Activated CD4-positive, alpha-beta T cell treated with anti-CD3 and anti-CD28 coated beads, Interleukin-2, amount 50 U/mL, for 48 hours (primary cell): ENCODE measurements around the gene JPH2.

ENCODE experiments used
- DNase-seq, 2 experiments: peaks; one replicate each; pipeline ENCODE4 v3.0.0-alpha.2; 2020

Gene JPH2

DNA sequence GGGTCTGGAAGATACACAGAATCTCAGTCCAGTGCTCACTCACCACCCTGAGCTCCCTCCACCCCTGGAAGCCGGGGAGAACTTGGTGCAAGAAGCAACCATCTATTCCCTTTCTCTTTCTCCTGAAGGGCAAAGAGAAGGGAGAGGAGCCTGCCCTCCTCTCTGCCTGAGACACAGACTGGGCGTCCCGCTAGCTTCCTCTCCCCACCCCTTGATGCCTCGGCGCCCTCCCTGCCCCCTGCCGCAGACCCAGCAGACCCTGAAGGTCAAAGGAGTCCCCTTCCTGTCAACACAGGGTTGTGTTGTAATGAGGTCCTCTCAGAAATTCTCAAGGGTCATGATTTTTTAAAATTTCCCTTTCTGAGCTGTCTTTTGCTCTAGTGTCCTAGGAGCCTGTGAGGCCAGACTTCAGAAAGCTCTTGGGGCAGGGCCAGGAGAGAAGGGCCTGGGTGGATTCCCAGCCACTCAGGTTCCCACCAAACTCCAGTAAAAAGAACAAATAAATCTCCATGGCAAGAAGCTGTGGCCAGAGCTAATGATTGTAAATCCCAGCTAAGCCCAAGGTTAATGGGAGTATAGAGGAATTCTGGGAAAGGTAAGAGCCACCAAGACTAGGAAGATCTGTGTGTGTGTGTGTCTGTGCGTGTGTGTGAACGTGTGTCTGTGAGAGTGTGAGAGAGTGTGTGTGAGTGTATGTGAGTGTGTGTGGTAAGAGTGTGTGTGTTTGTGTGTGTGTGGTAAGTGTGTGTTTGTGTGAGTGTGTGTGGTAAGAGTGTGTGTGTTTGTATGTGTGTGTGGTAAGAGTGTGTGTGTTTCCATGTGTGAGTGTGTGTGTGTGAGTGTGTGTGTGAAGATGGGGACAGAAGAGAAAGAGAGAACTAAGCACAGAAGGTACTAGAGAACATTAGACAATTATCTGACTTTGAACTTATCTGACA lies 1.1 kb upstream of the JPH2 start:
- no peak for DNase-seq

DNA sequence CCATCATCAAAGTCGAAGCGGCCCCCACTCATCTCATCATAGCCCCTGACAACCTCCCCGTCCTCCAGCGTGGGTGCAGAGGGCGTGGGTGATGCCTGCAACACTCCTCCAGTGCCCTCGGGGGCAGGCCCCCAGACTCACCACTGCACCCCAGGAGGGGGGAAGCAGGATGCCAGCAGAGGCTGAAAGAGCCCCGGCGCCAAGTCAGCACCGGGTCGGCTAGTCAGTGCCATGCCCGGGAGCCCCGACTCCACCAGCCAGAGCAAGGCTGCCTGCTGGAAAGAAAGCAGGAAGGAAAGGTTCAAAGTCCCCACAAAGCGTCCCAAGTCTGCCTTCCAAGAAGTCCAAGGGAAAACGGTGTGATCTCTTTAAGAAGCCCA lies 324 bp downstream of the JPH2 start:
- DNase-seq, result no peak

DNA sequence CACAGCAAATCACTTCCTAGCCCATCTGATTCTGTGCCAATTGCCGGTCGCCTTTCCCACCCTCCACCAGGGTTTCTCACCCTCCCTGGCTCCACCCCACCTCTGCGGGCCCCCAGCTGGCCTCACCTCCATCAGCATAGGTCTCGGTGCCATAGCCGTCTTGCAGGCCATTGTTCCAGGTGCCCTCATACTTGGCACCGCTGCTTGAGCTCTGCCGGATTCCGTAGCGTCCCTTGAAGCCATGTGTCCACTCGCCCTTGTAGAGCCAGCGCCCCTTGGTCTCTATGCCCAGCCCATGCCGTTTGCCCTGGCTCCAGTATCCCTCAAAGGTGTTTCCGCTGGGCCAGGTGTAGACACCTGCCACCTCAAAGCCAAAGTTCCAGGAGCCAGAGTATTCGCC lies 787 bp downstream of the JPH2 start:
- no peak for DNase-seq

DNA sequence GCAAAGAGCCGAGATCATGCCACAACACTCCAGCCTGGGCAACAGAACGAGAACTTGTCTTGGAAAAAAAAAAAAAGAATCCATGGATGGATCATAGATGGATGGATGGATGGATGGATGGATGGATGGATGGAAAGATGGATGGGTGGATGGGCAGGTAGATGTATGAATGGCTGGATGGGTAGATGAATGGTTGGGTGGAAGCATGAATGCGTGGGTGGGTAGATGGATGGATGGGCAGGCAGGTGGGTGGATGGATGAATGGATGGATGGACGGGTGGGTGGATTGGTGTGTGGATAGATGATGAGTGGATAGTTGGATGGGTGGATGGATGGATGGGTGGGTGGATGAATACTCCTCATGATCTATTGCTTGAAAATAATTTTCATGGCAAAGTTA lies 1.4 kb downstream of the JPH2 start:
- no peak for DNase-seq

DNA sequence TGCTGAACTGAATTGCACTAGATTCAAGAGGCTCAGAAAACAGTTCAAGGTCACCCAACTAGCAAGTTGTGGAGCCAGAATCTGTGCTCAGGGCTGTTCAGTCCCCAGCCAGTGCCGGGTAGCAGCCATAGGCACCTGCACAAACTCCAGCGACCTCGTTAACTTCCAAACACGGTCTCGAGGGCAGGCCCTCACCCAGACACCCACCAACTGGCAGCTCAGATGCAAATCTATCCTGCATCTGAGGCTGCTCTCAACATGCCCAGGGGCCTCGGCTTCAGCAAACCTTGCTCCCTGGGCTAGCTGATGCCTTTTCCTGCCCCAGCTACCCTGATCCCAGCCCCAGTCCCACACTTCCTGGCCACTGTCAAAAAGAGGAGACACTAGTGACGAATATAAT lies 3.7 kb downstream of the JPH2 start:
- DNase-seq, result no peak

DNA sequence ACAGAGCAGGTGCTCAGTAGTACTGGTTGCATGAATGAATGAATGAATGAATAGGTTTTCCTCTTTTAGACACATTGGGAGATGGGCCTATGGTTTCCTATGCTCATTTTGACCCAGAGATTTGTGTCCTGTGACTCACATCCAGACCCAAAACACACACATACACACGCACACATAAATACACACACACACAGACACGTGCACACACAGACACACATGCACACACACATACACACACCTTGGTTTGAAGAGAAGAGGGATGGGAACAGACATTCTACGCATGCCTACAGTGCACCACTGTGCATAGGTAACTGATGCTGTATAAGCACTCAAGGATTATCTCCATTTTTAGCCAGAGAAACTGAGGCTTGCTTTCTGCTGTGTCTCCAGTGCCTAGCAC lies 4.1 kb downstream of the JPH2 start:
- DNase-seq, result no peak

DNA sequence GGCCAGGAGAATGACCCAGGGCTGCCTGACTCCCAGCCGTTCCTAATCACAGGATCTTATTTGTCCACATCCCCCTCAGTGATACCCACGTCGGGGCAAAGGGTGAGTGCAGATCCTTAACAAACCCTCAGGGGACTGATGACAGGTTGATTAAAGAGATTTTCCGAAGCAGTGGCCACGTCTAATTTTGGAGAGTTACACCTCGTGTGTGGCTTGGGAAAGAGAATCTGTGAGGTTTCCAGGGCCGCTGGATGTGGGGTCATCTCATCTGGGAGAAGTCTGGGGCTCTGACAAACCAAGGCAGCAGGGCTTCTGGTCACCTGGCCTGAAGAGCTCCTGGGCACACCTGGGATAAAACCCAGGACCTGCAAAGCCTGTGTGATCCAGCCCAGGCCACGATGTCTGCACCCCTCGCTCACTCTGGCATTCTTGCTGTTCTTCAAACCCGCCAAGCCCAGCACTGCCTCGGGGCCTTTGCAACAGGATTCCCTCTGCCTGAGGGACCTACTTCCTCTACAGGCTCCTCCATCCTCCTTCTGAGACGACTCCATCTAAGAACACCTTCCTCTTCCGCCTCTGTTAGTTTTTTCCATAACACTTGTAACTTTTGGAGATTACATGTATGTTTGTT lies 4.7 kb downstream of the JPH2 start:
- DNase-seq, result no peak

DNA sequence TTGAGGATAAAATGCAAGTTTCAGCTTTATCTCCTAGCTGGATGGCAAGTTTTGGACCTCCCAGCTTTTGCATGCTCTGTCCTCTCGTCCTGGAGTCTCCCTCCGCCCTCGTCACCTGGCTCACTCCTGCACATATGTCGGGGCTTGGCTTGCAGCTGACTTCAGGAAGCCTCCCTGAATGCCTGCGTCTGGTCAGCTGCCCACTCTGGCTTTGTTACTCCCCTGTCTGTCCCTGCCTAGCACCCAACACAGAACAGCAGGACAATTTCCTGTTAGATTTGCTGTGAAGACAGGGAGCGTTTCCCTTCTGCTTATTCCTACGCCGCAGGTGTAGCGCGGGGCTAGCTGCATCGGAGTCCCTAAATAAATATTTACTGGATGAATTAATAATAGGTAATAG lies 5.4 kb downstream of the JPH2 start:
- DNase-seq, result no peak

DNA sequence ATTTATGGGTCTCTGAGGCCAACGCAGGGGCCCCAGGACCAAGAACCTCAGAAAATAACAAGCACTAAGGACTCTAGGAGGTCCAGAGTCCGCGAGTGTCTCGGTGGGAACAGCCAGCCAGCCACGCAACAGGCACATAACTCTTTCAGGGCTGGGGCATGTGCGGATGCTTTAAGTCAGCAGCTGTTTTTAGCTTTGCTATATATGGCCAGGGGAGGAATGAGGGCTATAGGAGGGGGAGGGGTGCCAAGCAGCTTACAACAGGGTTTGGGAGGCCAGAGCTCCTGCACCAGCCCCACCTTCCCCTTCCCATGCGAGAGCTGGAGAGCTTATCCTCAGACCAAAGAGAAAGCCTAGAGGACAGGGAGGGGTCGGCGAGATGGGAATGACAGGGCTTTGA lies 6.2 kb downstream of the JPH2 start:
- DNase-seq, result no peak

DNA sequence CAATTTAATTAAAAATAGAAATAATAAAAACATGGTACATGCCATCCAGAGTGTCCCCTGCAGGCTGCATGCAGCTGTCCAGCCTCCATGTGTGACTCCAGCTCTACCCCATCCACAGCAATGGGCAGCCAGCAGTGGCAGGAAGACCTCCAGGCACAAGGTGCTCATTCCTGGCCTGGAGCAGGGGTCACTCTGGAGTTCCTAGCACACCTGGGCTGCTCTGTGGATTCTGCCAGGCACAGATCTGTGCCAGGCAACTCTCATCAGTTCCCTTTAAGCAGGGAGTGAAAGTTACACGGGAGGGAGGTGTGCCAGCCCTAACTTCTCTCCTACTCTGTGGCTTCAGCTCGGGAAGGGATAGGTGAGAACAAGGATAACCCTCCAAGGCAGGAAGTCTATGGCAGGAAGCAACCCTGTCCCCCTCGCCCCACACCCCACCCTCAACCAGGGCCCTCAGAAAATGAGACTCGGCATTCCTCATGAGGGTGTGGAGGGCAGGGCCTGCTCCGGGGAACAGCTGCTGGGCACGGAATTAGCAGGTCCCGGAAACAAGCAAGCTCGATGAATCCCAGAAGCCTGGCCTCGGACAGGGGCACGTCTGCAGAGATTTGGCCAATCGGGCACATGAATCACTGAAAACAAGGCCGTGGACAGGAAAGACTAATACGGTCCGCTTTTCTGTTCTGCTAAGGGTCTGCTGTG lies 10.0 kb downstream of the JPH2 start:
- no peak for DNase-seq

DNA sequence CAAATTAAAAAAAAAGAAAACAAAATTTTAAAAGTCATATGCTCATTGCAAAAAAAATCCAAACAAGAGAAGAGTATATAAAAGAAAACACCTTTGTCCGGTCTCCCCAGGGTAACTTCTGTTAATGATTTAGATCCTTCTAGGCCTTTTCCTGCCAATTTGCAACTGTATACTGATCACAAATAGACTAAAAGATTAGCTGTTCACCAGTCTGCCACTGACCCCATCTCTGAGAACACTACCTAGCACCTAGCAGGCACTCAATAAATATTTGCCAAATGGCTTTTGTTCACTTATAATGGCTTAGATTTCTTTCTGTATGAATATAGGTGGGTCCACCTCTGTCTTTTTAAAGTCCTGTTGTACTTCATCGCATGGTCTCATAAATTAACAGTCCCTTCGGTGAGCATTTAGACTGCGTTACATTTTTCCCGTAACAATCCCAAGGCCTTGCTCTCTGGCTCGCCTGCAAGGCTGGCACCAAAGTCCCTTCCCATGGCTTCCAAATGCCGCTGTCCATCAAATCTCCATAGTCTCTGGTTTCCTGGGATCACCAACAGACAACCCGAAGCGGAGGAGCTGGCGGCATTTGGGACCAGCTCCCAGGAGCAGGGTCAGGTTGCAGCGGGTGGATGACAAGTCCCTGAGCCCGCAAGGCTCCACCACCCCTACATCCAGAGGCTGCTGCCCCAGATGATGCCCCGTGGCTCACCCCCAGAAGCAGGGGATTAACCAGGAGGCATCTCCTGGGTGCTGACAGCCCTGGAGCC lies 11.8 kb downstream of the JPH2 start:
- no peak for DNase-seq

DNA sequence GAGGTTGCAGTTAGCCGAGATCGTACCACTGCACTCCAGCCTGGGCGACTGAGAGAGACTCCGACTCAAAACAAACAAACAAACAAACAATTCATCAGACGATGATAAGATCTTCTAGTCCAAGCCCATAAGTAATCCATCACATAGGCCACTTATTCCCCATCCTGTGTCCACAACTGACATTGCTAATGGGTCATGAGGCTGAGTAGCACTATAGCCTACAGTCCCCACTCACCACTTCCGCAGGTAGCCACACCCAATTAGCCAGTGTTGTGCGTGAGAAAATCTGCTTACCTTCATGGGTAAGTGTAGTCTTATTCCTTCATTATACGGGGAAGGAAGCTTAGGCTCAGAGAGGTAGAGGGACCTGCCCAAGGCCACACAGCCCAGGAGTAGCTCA lies 13.1 kb downstream of the JPH2 start:
- DNase-seq, result no peak

DNA sequence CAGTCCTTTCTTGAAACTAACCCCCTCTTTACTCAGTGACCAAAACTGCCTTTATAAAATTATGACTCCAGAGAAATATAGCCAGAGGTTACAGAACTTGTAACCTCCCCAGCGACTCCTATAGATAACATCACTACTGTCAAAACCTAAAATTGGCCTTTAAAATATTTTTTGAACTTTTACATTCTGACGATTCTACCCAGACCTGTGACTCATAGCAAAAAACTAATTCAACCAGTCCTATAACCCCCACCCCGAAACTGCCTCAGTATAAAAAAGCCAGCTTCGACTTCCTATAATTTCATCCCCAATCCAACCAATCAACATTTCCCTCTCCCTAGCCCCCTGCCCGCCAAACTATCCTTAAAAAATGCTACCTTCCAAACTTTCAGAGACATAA lies 13.9 kb downstream of the JPH2 start:
- DNase-seq, result no peak

DNA sequence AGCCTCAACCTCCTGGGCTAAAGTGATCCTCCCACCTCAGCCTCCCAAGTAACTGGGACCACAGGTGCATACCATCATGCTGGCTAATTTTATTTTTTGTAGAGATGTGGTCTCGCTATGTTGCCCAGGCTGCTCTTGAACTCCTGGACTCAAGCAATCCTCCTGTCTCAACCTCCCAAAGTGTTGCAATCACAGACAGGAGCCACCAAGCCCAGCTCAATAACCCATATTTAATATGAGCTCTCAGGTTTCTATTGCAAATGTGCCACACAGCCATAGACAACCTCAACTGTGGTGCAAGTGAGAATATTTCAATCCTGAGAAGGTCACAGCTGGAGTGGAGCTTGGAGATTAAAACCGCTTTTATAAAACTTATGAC lies 14.4 kb downstream of the JPH2 start:
- no peak for DNase-seq

DNA sequence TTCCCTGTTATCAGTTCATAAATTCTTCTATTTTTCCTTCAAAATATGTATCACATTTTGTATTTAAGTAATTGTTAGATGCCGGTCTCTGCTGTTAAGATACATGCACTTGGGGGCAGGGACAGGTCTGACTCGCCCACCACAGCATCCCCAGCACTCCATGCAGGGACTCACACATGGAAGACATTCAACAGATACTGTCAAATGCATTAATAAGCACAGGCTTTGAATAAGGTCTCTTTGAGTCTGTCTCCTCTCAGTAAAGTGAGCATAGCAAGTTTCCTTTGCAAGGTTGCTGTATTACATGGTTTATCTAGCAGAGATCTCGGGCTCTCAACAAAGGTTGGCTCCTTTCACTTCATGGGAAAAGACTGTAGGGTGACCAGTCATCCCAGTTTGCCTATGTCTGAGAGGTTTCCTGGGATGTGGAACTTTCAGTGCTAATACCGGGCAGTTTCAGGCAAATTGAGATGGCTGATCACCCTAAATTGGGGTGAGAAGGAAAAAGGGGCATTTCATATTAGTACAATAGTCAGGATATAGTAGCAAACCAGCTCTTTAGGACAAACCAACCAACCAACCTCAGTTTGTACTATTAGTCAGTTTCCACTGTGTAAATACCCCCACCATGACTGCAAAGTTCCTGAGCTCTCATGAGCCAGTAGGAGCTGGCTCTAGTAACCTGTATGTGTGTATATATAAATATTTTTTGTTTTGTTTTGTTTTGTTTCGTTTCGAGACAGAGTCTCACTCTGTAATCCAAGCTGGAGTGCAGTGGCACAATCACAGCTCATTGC lies 15.0 kb downstream of the JPH2 start:
- DNase-seq, result no peak

DNA sequence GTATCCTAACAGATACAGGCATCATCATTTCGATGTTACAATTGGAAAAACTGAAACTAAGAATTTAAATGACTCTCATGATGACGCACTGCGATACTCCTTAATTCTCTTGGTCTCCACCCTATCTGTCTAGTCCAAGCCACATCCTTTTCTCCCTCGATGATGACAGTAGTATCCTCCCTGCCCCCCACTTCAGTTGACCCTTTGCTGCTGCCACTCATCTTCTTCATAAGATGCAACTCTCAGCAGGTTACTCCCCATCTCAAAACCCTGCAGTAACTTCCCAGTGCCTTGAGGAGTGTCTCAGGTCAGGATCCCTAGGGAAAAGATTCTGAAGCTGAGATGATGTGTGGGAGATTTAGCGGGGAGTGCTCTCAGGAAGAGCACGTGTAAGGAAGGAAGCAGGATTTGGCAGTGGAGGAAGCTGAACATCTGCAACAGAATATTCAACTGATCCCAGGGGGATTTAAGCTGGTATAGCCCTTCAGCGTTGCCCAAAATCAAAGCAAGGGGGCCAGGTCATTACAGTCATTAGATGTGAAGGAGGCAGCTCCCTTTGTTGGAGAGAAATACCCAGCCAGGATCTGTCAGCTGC lies 16.1 kb downstream of the JPH2 start:
- no peak for DNase-seq

DNA sequence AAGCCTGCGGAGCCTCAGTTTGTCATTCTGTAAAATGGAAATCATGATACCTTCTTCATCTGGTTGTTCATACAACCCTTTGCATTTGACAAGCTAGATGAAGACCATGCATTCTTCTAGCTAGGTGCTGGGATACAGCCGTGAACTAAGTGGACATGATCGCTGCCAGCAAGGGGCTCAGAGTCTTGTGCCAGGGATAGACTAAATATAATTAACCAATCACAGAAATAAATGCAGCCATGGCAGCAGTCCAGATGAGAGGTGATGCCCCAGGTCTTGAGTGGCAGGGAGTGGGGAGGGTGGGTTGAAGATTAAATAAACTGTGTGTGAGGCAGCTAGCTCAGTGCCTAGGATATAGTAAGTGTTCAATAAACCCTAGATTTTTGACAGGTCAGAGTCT lies 19.3 kb downstream of the JPH2 start:
- DNase-seq, result no peak

DNA sequence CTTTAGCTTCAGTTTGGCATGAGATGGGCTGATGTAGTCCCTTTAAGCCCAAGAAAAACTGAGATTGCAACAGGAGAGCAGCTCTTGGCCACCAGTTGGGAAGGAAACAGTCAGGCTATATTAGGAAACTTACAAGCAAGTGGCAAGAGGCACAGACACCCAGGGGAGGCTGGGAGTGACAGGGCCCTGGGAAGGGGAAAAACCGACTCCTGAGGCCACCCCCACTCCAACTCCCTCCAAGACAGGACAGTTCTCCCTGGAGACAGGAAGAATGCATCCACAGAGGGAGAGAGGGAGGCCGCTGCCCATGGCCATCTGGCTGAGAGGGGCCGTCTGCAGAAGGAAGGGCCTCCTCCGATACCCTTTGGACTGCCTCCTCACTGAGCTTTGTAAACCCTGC lies 20.5 kb downstream of the JPH2 start:
- DNase-seq, result no peak

DNA sequence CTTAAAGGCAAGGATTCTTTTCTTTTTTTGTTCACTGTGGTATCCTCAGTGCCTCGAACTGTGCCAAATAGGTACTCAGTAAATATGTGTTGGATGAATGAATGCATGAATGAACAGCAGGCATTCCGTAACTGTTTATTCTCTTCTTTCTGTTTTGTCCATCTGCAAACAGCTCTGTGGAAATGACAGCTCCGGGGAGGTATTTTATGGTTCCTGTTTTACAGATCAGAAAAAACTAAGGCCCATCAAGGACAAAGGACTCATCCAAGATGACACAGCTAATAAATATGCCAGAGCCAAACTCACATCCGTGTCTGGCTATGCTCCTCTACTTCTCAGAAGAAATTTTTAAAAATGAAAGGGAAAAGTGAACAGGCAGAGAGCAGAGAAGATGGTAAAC lies 21.0 kb downstream of the JPH2 start:
- no peak for DNase-seq

DNA sequence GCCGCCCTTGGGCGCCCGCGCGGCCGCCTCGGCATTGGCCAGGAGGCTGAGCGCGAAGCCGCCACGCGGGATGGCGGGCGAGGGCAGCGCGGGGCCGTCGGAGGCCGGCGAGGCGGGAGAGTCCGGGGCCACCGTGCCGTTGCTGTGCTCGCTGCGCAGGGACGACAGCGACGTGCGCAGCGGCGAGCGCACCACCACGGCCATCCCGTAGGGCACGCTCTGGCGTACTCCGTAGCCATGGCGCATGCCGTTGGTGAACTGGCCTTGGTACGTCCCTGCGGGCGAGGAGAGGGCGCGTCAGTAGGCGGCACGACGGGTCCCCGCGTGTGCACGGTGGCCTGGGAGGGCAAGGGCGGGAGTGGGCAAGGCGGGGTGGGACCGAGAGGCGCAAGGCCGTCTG lies 26.9 kb downstream of the JPH2 start:
- DNase-seq, result no peak

DNA sequence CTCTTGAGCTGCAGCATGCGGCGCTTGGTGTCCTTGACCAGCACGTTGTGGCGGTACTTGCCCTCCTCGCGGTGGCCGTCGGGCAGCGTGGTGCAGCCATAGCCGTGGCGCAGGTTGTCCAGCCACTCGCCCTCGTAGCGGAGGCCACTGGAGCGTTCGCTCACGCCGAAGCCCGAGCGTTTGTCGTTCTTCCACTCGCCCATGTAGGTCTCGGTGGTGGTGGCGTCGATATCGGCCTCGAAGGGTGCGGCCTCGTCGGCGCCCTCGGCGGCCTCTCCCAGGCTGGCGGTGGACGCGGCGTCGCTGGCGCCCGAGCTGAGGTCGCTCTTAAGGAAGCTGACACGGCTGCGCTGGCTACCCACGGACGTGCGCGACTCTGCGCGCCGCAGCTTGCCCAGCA lies 27.3 kb downstream of the JPH2 start:
- DNase-seq, result no peak

DNA sequence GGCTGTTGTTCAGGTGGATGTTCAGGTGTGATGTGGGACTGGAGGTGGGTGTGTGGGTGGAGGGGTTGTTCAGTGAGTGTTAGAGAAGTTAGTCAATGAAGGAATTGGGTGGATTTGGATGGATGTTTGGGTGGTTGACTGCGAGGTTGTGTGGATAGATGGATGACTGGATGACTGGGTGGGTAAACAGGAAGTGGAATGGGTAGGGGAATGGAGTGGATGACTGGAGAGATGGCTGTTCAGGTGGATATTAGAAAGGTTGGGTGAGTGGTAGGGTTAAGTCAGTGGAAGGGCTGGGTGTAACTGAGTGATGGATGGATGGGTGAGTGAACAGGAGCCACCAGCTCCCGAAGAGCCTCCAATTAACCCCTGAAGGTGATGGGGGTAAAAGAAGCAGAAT lies 27.9 kb downstream of the JPH2 start:
- no peak for DNase-seq
